ENCODE data around the gene DDX47. TPM values are rescaled to one million over a fixed set of nuclear protein-coding genes. Genes with fewer than 3 reads are reported as not detected.
A peak's percentile ranks its signal among the peaks of the same experiment; 100 is the strongest.

DDX47 gene
- total RNA-seq, 1 donor from 2014 or later, result 45.1 TPM

- DNase-seq, result no peak
- no peak for TF ChIP-seq CTCF (IDR thresholded peaks at IDR 0.05)
- no peak overlapping the region for H3K4me3 ChIP-seq
- no peaks in the 10 kb centered on the region for H3K27me3 ChIP-seq (ENCODE audit: low read depth)
- intact Hi-C loops (cut with DNase I), result no loop called here
- H3K9me3 ChIP-seq, result no peaks in the 10 kb centered on the region
- H3K4me1 ChIP-seq, result peaks cover 56% of the 10 kb centered on the region
- no peak for ATAC-seq
- no peaks in the 10 kb centered on the region for H3K36me3 ChIP-seq
- no peak overlapping the region for H3K27ac ChIP-seq
These were observed 1.8 kb upstream of the DDX47 start for GRCh38 chr12:12811343-12811742.

- Histone ChIP-seq H3K4me3 (no peak overlapping the region), H3K36me3 (no peaks in the 10 kb centered on the region), H3K9me3 (no peaks in the 10 kb centered on the region), H3K27me3 (ENCODE audit: low read depth) (no peaks in the 10 kb centered on the region), H3K4me1 (peaks cover 59% of the 10 kb centered on the region), H3K27ac (no peak overlapping the region)
- intact Hi-C loops (cut with DNase I), result no loop called here
- peak; percentile 8 for TF ChIP-seq CTCF (IDR thresholded peaks at IDR 0.05)
- ATAC-seq (peak in 1 of 2 donors; percentile 67), DNase-seq (no peak)
These were observed 972 bp upstream of the DDX47 start for GRCh38 chr12:12812174-12812573.

- no peaks in the 10 kb centered on the region for H3K36me3 ChIP-seq
- no peaks in the 10 kb centered on the region for H3K27me3 ChIP-seq (ENCODE audit: low read depth)
- intact Hi-C loops (cut with DNase I), result no loop called here
- no peaks in the 10 kb centered on the region for H3K9me3 ChIP-seq
- ATAC-seq, result peak in 1 of 2 donors; percentile 2
- H3K4me3 ChIP-seq, result peak overlapping the region; percentile 66
- peak overlapping the region; percentile 77 for H3K27ac ChIP-seq
- no peak for TF ChIP-seq CTCF (IDR thresholded peaks at IDR 0.05)
- peaks cover 57% of the 10 kb centered on the region for H3K4me1 ChIP-seq
- no peak for DNase-seq
These were observed 477 bp upstream of the DDX47 start for GRCh38 chr12:12812618-12813119.

GRCh38 chr12:12817616-12818015 lies 4.5 kb downstream of the DDX47 start:
- peaks cover 43% of the 10 kb centered on the region for H3K4me1 ChIP-seq

GRCh38 chr12:12818701-12819100 lies 5.6 kb downstream of the DDX47 start:
- no peak for TF ChIP-seq CTCF (IDR thresholded peaks at IDR 0.05)
- Histone ChIP-seq H3K27me3 (ENCODE audit: low read depth) (no peaks in the 10 kb centered on the region), H3K36me3 (peaks cover 34% of the 10 kb centered on the region), H3K9me3 (no peaks in the 10 kb centered on the region), H3K4me1 (peaks cover 38% of the 10 kb centered on the region), H3K4me3 (no peak overlapping the region), H3K27ac (no peak overlapping the region)
- intact Hi-C loops (cut with DNase I), result no loop called here
- no peak for ATAC-seq
- DNase-seq, result no peak

More at GRCh38 chr12:12817616-12818015, 4.5 kb downstream of the DDX47 start:
- H3K27ac ChIP-seq, result no peak overlapping the region
- ATAC-seq, result no peak
- peaks cover 24% of the 10 kb centered on the region for H3K36me3 ChIP-seq
- intact Hi-C loops (cut with DNase I), result no loop called here
- H3K9me3 ChIP-seq, result no peaks in the 10 kb centered on the region
- no peaks in the 10 kb centered on the region for H3K27me3 ChIP-seq (ENCODE audit: low read depth)
- no peak overlapping the region for H3K4me3 ChIP-seq
- DNase-seq, result no peak
- TF ChIP-seq CTCF (IDR thresholded peaks at IDR 0.05), result no peak

Data from lower lobe of right lung (tissue), 2 donors.